H1 (cell line): Measurements from ENCODE around the gene TNXB. TPM values are rescaled to one million over a fixed set of nuclear protein-coding genes. Genes with fewer than 3 reads are reported as not detected.

Source experiments
- CTCF ChIA-PET: fragments of 300-600 bp; sonication (Branson Sonifier 250); formaldehyde crosslinking; loops from one replicate; lab custom pipeline; 2021; ENCODE audit not compliant: partially characterized antibody; lab: Charles Lee
- POLR2A ChIA-PET: fragments of 300-600 bp; sonication (Branson Sonifier 250); formaldehyde crosslinking; loops from one replicate; lab custom pipeline; 2021; ENCODE audit warnings: inconsistent platforms; ENCODE audit not compliant: partially characterized antibody; lab: Charles Lee
- DNase-seq, 2 experiments: peaks; one replicate each; pipeline versions ENCODE4 v3.0.0 to v3.0.0-alpha.2; 2010 to 2022; ENCODE audit warnings: low spot score in 2 of 2, low read depth in 1 of 2, mixed read lengths in 1 of 2
- FAIRE-seq: peaks from 2 replicates; lab custom pipeline; 2011; peaks lifted over from hg19 to GRCh38; lab: Jason Lieb, UNC
- H2AFZ ChIP-seq: 2 replicates; pipeline ENCODE4 v1.8.1; 2012; ENCODE audit warnings: low read length, inconsistent platforms
- H2AK5ac ChIP-seq: 2 replicates; pipeline ENCODE4 v1.6.1; 2013; ENCODE audit warnings: low read depth, low read length
- H2BK120ac ChIP-seq: replicated peaks from 2 replicates; pipeline ENCODE3; 2013; ENCODE audit warnings: low read depth, low read length, inconsistent platforms
- H2BK12ac ChIP-seq: 2 replicates; pipeline ENCODE4 v1.6.1; 2013; ENCODE audit warnings: low read depth, low read length
- H2BK15ac ChIP-seq: 2 replicates; pipeline ENCODE4 v1.6.1; 2013; ENCODE audit warnings: low read length
- H2BK20ac ChIP-seq: 2 replicates; pipeline ENCODE4 v1.6.1; 2013; ENCODE audit warnings: low read length
- H2BK5ac ChIP-seq: 2 replicates; pipeline ENCODE4 v1.6.1; 2013; ENCODE audit warnings: low read depth, low read length
- H3K14ac ChIP-seq: 2 replicates; pipeline ENCODE4 v1.6.1; 2013; ENCODE audit warnings: inconsistent platforms; ENCODE audit not compliant: insufficient read length
- H3K18ac ChIP-seq: 2 replicates; pipeline ENCODE4 v1.6.1; 2013; ENCODE audit warnings: low read length; ENCODE audit errors: extremely low read depth
- H3K23ac ChIP-seq: 2 replicates; pipeline ENCODE4 v1.6.1; 2013; ENCODE audit warnings: inconsistent platforms; ENCODE audit not compliant: insufficient read length
- H3K23me2 ChIP-seq: 2 replicates; pipeline ENCODE4 v1.6.1; 2013; ENCODE audit warnings: low read depth, low read length
- H3K27ac ChIP-seq: 2 replicates; pipeline ENCODE4 v1.6.1; 2011; ENCODE audit warnings: low read depth, low read length, inconsistent platforms
- H3K27me3 ChIP-seq, 4 experiments: replicated peaks in 1 of 4; 1 replicate in 1 of 4; 2 replicates in 3 of 4; pipeline versions ENCODE4 v1.6.1 to v1.8.1; 2011 to 2013; ENCODE audit warnings: low read length in 3 of 4, mild to moderate bottlenecking in 3 of 4, inconsistent platforms in 2 of 4, mixed read lengths in 2 of 4, moderate library complexity in 1 of 4; ENCODE audit not compliant: control insufficient read depth in 3 of 4, insufficient read depth in 3 of 4; ENCODE audit errors: extremely low read depth in 1 of 4
- H3K36me3 ChIP-seq, 4 experiments: 2 replicates each; pipeline versions ENCODE4 v1.6.1 to v1.8.1; 2011 to 2013; ENCODE audit warnings: mild to moderate bottlenecking in 4 of 4, low read length in 3 of 4, moderate library complexity in 2 of 4, control low read depth in 1 of 4, inconsistent platforms in 1 of 4; ENCODE audit not compliant: insufficient read depth in 4 of 4, control insufficient read depth in 2 of 4
- H3K4ac ChIP-seq: replicated peaks from 2 replicates; pipeline ENCODE3; 2013; ENCODE audit warnings: low read length, low read depth, mixed read lengths, inconsistent platforms; ENCODE audit not compliant: insufficient read length
- H3K4me1 ChIP-seq, 4 experiments: replicated peaks in 1 of 4; 1 replicate in 1 of 4; 2 replicates in 3 of 4; pipeline versions ENCODE4 v1.6.1 to v1.8.1; 2011 to 2013; ENCODE audit warnings: low read length in 3 of 4, inconsistent platforms in 2 of 4, mixed read lengths in 1 of 4; ENCODE audit not compliant: insufficient read depth in 4 of 4, control insufficient read depth in 3 of 4
- H3K4me2 ChIP-seq, 2 experiments: 2 replicates each; pipeline versions ENCODE4 v1.6.1 to v1.8.1; 2011 to 2013; ENCODE audit warnings: low read depth in 2 of 2, low read length in 2 of 2, control low read depth in 1 of 2, inconsistent platforms in 1 of 2, mild to moderate bottlenecking in 1 of 2; ENCODE audit not compliant: insufficient read depth in 1 of 2
- H3K4me3 ChIP-seq, 4 experiments: fragments of 200-600, 300-600 bp in 1 of 4; sonication (generic), shearing (Covaris generic), sonication (Bioruptor Twin) in 1 of 4; 2 replicates each; pipeline versions ENCODE4 v1.5.1 to v1.8.1; 2011 to 2016; ENCODE audit warnings: low read length in 4 of 4, low read depth in 3 of 4, control low read depth in 2 of 4, inconsistent platforms in 2 of 4, mild to moderate bottlenecking in 2 of 4, mixed read lengths in 1 of 4, moderate library complexity in 1 of 4; ENCODE audit not compliant: insufficient read depth in 2 of 4; ENCODE audit errors: extremely low read depth in 1 of 4
- H3K56ac ChIP-seq: replicated peaks from 2 replicates; pipeline ENCODE3; 2013; ENCODE audit warnings: low read depth, mild to moderate bottlenecking, mixed read lengths, low read length, inconsistent platforms; ENCODE audit not compliant: insufficient read length
- H3K79me1 ChIP-seq: 2 replicates; pipeline ENCODE4 v1.6.1; 2013; ENCODE audit warnings: low read depth, low read length, control low read depth
- H3K79me2 ChIP-seq, 2 experiments: 2 replicates each; pipeline versions ENCODE4 v1.6.1 to v1.8.1; 2012 to 2013; ENCODE audit warnings: low read length in 2 of 2, mild to moderate bottlenecking in 2 of 2, inconsistent platforms in 1 of 2; ENCODE audit not compliant: insufficient read depth in 2 of 2, control insufficient read depth in 1 of 2
- H3K9ac ChIP-seq, 4 experiments: replicated peaks in 1 of 4; 1 replicate in 1 of 4; 2 replicates in 3 of 4; pipeline versions ENCODE4 v1.6.1 to v1.8.1; 2011 to 2013; ENCODE audit warnings: low read depth in 3 of 4, low read length in 3 of 4, control low read depth in 2 of 4, mild to moderate bottlenecking in 2 of 4, moderate library complexity in 2 of 4, inconsistent platforms in 1 of 4; ENCODE audit errors: extremely low read depth in 1 of 4
- H3K9me3 ChIP-seq, 2 experiments: 2 replicates each; pipeline versions ENCODE4 v1.6.1 to v1.8.1; 2012 to 2013; ENCODE audit warnings: mild to moderate bottlenecking in 2 of 2, moderate library complexity in 2 of 2, control low read depth in 1 of 2, inconsistent platforms in 1 of 2, low read depth in 1 of 2, low read length in 1 of 2, mixed read lengths in 1 of 2; ENCODE audit not compliant: insufficient read depth in 2 of 2
- H4K20me1 ChIP-seq, 2 experiments: replicated peaks in 1 of 2; 2 replicates each; pipeline versions ENCODE3 to v1.8.1; 2011 to 2013; ENCODE audit warnings: inconsistent platforms in 2 of 2, low read length in 2 of 2, mild to moderate bottlenecking in 1 of 2; ENCODE audit not compliant: insufficient read depth in 2 of 2, control insufficient read depth in 1 of 2
- H4K5ac ChIP-seq: 2 replicates; pipeline ENCODE4 v1.6.1; 2013; ENCODE audit warnings: low read length, low read depth, mixed read lengths, inconsistent platforms; ENCODE audit not compliant: insufficient read length
- H4K8ac ChIP-seq: 2 replicates; pipeline ENCODE4 v1.8.0; 2013; ENCODE audit warnings: mild to moderate bottlenecking, moderate library complexity, low read length, inconsistent platforms; ENCODE audit not compliant: insufficient read depth; ENCODE audit errors: extremely low read depth
- H4K91ac ChIP-seq: replicated peaks from 2 replicates; pipeline ENCODE3; 2013; ENCODE audit warnings: low read length, mixed read lengths, inconsistent platforms; ENCODE audit not compliant: insufficient read length
- CBX8 ChIP-seq: fragments of 300-800, 300-1000 bp; sonication (generic); IDR thresholded peaks from 2 replicates; pipeline ENCODE4 v1.7.1; 2016; ENCODE audit warnings: low read depth, low read length, borderline replicate concordance
- CTCF ChIP-seq, 3 experiments: IDR thresholded peaks; 1 replicate in 2 of 3; 2 replicates in 1 of 3; pipeline versions ENCODE4 v1.5.1 to v1.6.1; 2011; ENCODE audit warnings: low read length in 3 of 3, mild to moderate bottlenecking in 3 of 3, inconsistent platforms in 2 of 3, low read depth in 1 of 3, moderate library complexity in 1 of 3; ENCODE audit not compliant: insufficient read depth in 1 of 3; ENCODE audit errors: control extremely low read depth in 1 of 3
- GABPA ChIP-seq: IDR thresholded peaks from 2 replicates; pipeline ENCODE4 v1.6.1; 2011; ENCODE audit warnings: mild to moderate bottlenecking, low read length, moderate library complexity, borderline replicate concordance; ENCODE audit not compliant: insufficient read depth
- HDAC6 ChIP-seq: IDR thresholded peaks from one replicate; pipeline ENCODE4 v1.7.1; 2012; ENCODE audit warnings: low read depth, mild to moderate bottlenecking, inconsistent platforms, low read length, moderate library complexity
- JUN ChIP-seq: IDR thresholded peaks from 2 replicates; pipeline ENCODE4 v1.6.1; 2011; ENCODE audit warnings: low read depth, mild to moderate bottlenecking, improper control_type of control experiment, low read length
- SAP30 ChIP-seq: fragments of 300-600 bp; sonication (generic); IDR thresholded peaks from 2 replicates; pipeline ENCODE4 v1.7.1; 2012; ENCODE audit warnings: low read length, moderate library complexity, mild to moderate bottlenecking, inconsistent platforms; ENCODE audit not compliant: insufficient read depth, insufficient replicate concordance
- WGBS, 2 experiments: shearing (Covaris generic) in 1 of 2; methylation state at CpG; one replicate each; pipeline versions ENCODE4 v1.1.6 to v1.1.7; 2013 to 2015; ENCODE audit warnings: low lambda C conversion rate in 2 of 2, mixed read lengths in 2 of 2, inconsistent platforms in 1 of 2, low coverage in 1 of 2, missing lambda C conversion rate in 1 of 2; ENCODE audit not compliant: insufficient replicate concordance in 2 of 2, insufficient coverage in 1 of 2, insufficient read length in 1 of 2; ENCODE audit errors: extremely low coverage in 1 of 2, missing lambda C conversion rate in 1 of 2; 5-methylcytosine and 5-hydroxymethylcytosine counted together
- polyA plus RNA-seq, 7 experiments: library from polyadenylated mRNA; depleted of rRNA in 3 of 7; stranded (reverse) in 5 of 7; unstranded in 2 of 7; fragments of >200 nt in 5 of 7; fragments of 200-250 nt in 2 of 7; gene quantifications; 1 replicate in 5 of 7; 2 replicates in 1 of 7; 4 replicates in 1 of 7; pipeline versions ENCODE4 v1.2.1 to v1.2.3, GENCODE V29; 2011 to 2013; ENCODE audit warnings: missing spikeins in 2 of 7, mixed read lengths in 2 of 7
- total RNA-seq: library from RNA; stranded (reverse); fragmentation: NEBNext Ultra II Directional; extraction: Animal tissue kit (Norgen Biotek cat#: 25700); gene quantifications from 2 replicates; pipeline ENCODE4 v1.2.1, GENCODE V29; 2021

TNXB gene
- total and polyA plus RNA-seq, 2 of the 8 experiments (the other 6 are each of a cell fraction or from before 2014, with no cell fraction given) = 3.1 to 4.8 TPM

- Histone ChIP-seq H3K56ac (no peak overlapping the region), H3K27me3 (peaks cover 0 to 5% (median 4%) of the 10 kb centered on the region in 4 experiments; a peak in 5 of 7 replicates), H3K36me3 (peaks cover 6 to 20% (median 9%) of the 10 kb centered on the region in 4 experiments; a peak in 6 of 8 replicates), H4K5ac (no peak overlapping the region), H3K9ac (peak overlapping the region in 1 of 4 experiments; percentile 50; a peak in 2 of 7 replicates), H3K4ac (no peak overlapping the region), H2BK5ac (no peak overlapping the region), H3K4me2 (no peak overlapping the region), H3K23me2 (no peaks in the 10 kb centered on the region), H2BK12ac (peak overlapping the region; percentile 4; the same call in 1 of the 2 replicates), H2AK5ac (no peak overlapping the region; the same call in 1 of the 2 replicates), H4K8ac (peak overlapping the region; percentile 47; the same call in 1 of the 2 replicates), H3K27ac (peak overlapping the region; percentile 91), H2AFZ (no peak overlapping the region), H3K14ac (no peak overlapping the region), H3K4me1 (peaks cover 0 to 10% (median 4%) of the 10 kb centered on the region in 4 experiments; a peak in 6 of 7 replicates), H3K23ac (no peak overlapping the region), H3K4me3 (no peak overlapping the region), H2BK20ac (no peak overlapping the region), H4K91ac (no peak overlapping the region), H3K79me2 (no peaks in the 10 kb centered on the region), H3K18ac (no peak overlapping the region; the same call in 1 of the 2 replicates), H2BK120ac (no peak overlapping the region), H2BK15ac (no peak overlapping the region), H3K79me1 (no peaks in the 10 kb centered on the region), H3K9me3 (no peaks in the 10 kb centered on the region), H4K20me1 (peaks cover 3 to 5% of the 10 kb centered on the region in 2 experiments)
- WGBS, 2 experiments = 86% methylated on average over 9 of the region's 9 CpGs; no CpG with 5 or more reads in 1 of the 2 experiments
- POLR2A ChIA-PET = interaction anchor here (0.9 to 1.6 kb wide), 7 partner anchors 10 to 155 kb away, joined by 3 to 9 read pairs (median 3); partner anchors contain the start of genes ATF6B, NELFE, PRRT1 and SKIC2
- CTCF ChIA-PET = interaction anchor here (0.8 to 2.4 kb wide), 14 partner anchors 10 to 322 kb away, joined by 3 to 9 read pairs (median 5); no protein-coding TSS in a partner anchor
- FAIRE-seq = no peak
- DNase-seq = no peak
- no peak for TF ChIP-seq HDAC6
- TF ChIP-seq CTCF (IDR thresholded peaks at IDR 0.05; ENCODE audit: control extremely low read depth in 1 of 3, insufficient read depth in 1 of 3, low read depth in 1 of 3, low read length in 3 of 3) = peak; percentile 42 to 51 (median 45)
- no peak for TF ChIP-seq CBX8
- no peak for TF ChIP-seq JUN
- TF ChIP-seq SAP30 = no peak
- TF ChIP-seq GABPA = no peak
Observed at GRCh38 chr6:32113386-32114352, 4.5 kb upstream of the TNXB start.
